ENCODE results near the gene IL20RA.
"Not testable (repeated sequence)": the region's sequence is repeated elsewhere in the genome, so short reads cannot be mapped to it uniquely, and the experiment has no call there.

IL20RA gene

DNA sequence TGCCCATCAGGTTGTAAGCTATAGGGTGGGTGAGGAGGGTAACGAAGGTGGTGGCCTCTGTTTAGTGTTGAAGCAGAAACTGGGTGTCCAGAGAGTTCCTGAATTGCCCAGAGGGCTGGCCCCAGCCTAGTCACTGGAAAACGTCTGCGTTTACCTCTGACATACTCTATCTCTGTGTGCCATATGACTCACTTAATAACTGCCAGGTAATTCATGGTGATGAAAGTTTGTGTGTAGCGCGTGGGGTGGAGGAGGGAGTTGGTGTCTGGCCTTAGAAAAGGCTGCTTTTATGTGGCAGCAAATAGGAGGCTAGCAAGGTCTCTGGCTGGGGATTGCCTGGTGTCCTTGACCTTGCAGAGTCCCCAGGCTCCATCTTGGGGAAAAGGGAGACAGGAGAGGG is 75.3 kb downstream of the IL20RA start:
- DNase-seq = no peak

DNA sequence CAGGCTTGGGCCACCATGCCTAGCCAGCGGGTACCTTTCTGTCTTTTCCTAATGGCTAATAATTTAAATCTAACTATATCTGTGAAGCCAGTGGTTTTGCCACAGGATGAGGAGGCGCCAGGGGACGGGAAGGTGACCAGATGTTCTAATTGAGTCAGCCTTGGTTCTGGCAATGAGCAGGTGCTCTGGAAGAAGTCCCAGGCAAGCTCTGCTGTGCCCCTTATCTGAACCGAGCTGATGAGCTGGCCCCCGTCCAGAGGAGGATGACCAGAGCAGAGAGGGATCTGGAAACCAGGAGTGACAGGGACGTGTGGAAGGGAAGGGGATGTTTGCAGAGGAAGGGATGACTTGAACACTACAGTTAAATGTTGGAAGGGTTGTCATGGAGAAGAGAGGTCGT is 75.9 kb downstream of the IL20RA start:
- DNase-seq = no peak

DNA sequence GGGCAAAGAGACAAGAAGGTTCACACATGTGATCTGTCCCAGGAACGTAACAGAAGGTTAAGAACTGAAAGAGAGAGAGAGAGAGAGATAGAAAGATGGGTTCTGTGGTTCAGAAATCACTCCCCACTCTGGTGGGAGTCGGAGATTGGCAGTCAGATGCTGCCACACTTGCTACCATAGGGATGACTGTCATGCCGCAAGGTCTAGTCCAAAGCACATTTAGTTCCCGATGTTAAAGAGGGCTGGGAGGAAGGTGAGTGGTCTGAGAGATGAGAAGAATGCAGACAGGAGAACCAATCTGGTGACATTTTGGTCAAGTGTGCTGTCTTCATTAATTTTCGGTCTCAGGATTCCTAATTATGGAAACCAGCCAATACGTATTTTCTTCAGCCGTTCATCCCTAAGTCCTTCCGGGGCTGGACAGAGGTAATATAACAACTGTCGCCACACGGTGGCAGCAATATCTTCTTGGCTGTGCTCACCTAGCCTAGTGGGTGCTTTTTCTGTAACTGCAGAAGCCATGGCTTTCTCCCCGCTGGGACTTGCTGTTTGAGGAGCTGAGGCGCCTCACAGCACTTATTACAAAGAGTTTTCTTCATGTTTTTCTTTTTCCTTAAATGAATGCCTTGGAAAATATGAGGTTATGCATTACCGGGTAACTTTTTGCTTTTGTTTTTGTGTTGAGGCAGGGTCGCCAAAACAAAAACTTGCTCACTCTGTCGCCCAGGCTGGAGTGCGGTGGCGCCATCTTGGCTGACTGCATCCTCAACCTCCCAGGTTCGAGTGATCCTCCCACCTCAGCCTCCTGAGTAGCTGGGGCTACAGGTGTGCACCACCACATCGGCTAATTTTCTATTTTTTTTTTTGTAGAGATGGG is 76.7 kb downstream of the IL20RA start:
- peak; percentile 57 for DNase-seq

- DNase-seq = no peak
These were observed 80.4 kb downstream of the IL20RA start for GRCh38 chr6:136964398-136964797.

DNA sequence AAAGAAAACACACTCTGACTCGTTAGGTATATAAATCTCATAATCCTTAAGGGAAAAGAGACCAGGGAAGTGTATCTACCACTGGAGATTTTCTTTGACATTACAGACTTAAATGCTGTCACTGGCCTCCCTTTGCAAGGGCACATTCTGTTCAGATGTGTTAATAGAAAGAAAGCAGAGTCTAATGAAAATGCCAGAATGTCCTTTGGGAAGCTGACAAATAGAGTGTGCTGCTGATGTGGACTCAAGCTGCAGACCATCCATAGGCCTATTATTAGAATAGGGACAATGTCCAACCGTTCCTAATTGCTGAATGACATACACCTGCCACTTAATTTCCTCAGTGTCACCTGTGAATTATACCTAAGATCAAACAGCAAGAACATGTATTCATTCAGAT is 81.5 kb downstream of the IL20RA start:
- DNase-seq = no peak

DNA sequence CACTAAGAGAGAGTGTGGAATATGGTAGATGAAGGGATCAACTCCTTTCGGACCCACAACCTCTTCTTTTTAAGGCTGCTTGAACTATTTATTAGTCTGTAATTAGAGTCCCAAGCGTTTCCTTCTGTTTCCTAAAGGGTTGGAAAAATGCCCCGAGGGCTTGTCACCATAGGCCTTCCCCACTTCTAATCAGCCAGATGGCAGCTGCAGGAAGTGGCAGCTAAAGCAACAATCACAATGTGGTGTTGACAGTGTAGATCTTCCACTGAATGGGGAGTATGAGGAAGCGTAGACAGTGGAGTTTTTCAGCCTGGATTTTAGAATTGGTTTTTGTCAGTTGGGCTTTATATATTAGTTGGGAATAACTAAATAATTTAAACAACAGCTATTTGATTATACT is 82.1 kb downstream of the IL20RA start:
- DNase-seq = no peak

DNA sequence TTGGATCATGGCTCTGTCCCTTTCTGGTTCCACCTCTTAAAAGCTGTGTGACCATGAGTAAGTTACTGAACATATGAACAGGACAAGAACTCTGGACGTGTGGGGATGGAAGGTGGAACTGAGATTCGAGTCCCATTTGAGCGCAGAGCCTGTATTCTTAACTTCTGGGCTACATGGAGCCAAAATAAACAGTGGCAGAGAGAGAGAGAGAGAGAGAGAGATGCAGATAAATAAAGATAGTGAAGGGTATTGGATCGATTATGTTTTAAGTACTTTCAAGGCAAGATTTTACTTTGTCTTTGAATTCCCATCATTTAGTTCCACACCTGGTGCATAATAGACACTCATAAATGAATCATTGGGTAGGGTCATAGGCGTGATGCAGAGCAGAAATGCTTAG is 82.9 kb downstream of the IL20RA start:
- DNase-seq = no peak

- DNase-seq = no peak
These were observed 84.0 kb downstream of the IL20RA start for GRCh38 chr6:136960781-136961180.

GRCh38 chr6:136959935-136960334 is 84.8 kb downstream of the IL20RA start:
- DNase-seq = not testable (repeated sequence)

- no peak for DNase-seq
These were observed 85.3 kb downstream of the IL20RA start for GRCh38 chr6:136959471-136959891.

DNA sequence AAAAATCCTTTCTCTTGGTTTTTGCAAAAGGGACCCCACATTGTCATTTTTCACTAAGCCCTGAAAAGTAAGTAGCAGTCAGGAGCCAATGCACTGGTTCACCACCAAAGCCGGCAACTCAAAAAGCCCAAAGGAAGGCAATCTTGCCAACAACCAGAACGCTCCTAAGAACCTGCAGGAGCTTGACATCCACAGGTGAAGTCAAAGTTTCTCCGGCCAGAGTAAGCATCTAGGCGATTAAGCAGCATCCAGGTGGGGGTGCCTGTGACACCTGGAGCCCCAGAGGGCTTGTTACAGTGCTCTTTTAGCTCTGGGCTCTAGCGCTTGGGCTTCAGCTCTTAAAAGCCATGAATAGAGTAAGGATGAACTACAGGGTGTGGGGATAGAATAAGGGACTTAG is 86.6 kb downstream of the IL20RA start:
- DNase-seq = no peak

DNA sequence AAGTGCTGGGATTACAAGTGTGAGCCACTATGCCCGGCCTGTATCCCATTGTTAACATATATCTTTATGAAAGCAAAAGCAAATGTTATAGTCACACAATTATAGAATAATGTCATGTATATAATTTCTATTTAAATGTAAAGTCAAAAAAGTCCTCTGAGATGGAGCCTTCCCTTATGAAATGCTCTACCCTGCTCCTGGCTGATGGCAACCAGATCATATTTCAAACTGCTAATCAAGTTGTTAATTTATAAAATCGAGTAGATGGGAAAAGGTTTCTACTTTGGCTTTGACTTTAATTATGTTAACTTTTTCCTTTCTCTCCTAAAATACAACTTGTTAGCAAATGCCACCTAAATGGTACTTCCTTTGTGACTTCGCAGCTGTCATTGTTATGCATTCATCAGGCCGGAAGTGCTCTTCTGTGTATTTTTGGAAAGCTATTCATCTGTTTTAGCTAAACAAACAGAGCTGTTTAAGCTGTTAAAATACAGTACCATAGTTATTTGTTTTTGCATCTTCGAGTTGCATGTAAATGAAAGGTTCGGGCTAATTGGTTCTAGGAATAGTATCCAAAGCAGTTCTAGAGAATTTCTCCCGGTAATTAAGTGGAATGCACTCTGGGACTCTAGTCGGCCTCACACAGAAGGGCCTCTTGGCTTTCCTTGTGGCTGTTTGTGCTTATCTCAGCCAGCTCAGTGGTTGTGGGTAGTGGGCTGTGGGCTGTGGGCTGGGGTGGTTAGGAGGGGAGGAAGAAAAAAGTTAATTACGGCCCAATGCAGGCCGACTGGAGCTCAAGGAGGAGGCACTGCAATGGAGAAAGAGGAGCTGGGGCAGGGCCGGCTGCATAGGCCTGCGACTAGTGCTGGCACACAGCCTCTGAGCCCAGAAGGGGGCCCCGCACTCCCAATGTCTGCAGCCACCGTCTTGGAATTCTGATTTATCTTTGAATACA is 87.9 kb downstream of the IL20RA start:
- DNase-seq = no peak

DNA sequence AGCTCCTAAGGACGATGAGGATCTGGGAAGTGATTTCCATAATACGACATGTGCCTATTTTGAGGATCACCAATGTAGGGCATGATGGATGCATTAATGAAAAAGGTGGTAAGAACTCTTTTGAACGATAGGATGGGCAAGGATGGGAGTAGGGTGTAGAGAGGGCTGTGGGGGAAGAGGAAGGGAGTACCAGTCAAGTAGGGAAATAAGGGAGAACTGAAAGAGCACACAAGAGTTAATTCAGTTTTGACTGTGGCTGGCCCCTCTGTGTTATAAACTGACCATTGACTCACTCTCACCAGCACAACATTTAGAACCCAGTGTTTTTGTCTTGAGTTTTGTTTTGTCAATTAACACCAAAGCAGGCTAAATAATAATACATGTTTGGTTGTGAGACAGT is 89.6 kb downstream of the IL20RA start:
- DNase-seq = no peak

DNA sequence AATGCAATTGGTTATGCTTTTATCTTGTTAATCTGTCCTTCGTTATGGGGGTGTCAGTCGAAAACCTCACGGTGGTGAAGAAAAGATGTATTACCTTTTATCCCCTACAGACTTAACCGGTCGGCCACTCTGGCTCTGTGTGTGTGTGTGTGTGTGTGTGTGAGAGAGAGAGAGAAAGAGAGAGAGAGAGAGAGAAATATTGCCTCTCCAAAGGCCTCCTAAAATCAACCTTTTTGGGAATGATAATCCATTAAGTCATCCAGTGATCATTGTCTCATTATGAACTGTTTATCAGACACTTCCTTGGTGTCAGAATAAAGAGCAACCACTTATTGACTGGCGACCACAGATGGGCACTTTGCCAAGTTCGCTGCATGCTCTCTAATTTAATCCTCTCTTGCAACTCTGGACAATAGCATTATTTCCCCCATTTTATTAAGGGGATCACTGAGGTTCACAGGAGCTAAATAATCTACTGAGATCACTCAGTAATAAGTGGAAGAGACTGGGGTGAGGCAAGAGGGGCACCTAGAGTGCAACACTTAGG is 92.0 kb downstream of the IL20RA start:
- DNase-seq = no peak

DNA sequence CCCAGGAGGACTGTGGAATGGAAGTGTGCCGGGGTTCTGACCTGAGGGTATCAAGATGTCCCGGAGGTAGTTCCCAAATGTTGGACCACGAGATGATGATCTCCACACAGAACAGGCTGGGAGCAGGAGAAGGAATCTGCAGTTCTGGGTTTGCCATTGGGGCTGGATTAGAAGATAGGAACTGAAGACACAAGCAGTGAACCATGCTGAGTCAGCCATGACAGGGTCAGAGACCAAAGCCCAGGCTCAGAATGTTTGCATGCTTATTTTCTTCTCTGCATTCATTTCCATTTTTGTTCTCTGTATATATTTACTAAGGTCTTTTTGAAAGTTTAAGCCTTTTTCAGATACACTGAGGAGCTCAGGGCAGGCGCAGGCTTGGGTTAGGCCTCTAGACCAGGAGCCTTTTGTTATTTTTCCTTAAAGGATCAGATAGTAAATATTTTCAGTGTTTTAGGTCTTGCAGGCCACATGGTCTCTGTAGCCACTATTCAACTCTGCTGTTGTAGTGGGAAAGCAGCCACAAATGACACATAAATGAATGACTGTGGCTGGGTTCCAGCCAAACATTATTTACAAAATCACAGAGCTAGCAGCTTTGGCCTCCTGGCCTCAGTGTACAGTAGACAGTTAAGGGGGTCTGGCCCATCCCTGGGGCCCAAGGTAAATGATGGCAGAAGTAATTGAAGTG is 94.2 kb downstream of the IL20RA start:
- DNase-seq = no peak
